Fibroblast of pulmonary artery (primary cell): ENCODE results near the gene LTBP4.

Experiments used
- DNase-seq: peaks from one replicate; pipeline ENCODE4 v3.0.0-alpha.2; 2010; ENCODE audit warnings: low read depth
- H3K4me3 ChIP-seq: replicated peaks from 2 replicates; pipeline ENCODE4 v1.5.1; 2011; ENCODE audit warnings: low read depth, mild to moderate bottlenecking, control low read depth, low read length, moderate library complexity
- TF ChIP-seq, protein P1 (sequence below): IDR thresholded peaks from 2 replicates; pipeline ENCODE4 v1.5.1; 2011; ENCODE audit warnings: mild to moderate bottlenecking, control low read depth, low read length, inconsistent platforms; ENCODE audit errors: missing control alignments

Gene LTBP4

DNA sequence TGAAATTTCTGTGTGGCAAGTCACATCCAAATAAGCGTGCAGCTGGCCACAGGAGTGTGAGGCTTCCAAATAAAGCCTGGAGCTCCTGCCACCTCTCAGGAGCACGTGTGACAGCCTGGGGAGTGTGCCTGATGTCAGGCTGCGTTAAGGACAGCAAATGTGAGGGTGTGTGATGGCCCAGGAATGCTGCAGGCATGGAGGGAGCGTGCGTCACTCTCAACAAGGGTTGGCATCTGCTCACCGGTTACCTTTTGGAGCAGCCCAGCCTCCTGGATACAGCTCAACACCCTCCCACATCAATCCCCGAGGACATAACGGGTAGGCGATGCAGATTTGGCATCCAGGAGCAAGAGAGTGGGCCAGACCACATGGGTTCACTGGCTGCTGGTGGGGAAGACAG lies 70.2 kb downstream of the LTBP4 start:
- TF ChIP-seq, protein P1, sequence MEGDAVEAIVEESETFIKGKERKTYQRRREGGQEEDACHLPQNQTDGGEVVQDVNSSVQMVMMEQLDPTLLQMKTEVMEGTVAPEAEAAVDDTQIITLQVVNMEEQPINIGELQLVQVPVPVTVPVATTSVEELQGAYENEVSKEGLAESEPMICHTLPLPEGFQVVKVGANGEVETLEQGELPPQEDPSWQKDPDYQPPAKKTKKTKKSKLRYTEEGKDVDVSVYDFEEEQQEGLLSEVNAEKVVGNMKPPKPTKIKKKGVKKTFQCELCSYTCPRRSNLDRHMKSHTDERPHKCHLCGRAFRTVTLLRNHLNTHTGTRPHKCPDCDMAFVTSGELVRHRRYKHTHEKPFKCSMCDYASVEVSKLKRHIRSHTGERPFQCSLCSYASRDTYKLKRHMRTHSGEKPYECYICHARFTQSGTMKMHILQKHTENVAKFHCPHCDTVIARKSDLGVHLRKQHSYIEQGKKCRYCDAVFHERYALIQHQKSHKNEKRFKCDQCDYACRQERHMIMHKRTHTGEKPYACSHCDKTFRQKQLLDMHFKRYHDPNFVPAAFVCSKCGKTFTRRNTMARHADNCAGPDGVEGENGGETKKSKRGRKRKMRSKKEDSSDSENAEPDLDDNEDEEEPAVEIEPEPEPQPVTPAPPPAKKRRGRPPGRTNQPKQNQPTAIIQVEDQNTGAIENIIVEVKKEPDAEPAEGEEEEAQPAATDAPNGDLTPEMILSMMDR = no peak
- no peak overlapping the region for H3K4me3 ChIP-seq
- no peak for DNase-seq

- no peak for DNase-seq
- TF ChIP-seq, protein P1 = no peak
- no peak overlapping the region for H3K4me3 ChIP-seq
Observed at GRCh38 chr19:40672038-40672437, 70.9 kb downstream of the LTBP4 start.

DNA sequence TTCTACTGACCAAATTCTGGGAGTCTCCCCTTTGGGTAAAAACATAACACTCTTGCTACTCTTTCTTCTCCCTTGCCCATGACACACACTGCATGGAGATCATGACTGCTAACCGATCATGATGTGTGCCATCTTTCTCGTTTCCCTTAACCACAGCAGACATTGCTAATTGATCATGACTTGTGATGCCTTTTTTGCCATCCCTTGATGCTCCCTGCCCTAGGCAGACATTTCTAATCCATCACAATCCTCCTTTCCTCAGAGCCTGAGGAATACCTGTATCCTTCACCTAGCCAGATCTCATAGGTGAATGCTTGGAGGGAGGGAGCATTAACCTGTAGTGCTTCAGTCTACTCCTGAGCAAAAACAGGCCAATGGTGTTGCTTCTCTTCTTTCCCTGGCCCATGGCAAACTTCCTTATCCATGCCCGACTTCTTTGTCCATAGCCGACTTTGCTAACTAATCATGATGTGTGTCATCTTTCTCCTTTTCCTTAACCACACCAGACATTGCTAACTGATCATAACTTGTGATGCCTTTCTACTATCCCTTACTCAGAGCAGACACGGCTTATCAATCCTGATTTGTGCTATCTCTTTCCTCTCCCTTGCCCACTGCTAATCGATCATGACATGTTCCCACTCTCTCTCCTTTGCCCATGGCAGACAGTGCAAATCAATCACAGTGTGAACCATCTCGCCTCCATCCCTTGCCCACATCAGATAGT lies 71.6 kb downstream of the LTBP4 start:
- H3K4me3 ChIP-seq = no peak overlapping the region
- TF ChIP-seq, protein P1 = no peak
- DNase-seq = no peak

- no peak overlapping the region for H3K4me3 ChIP-seq
- DNase-seq = no peak
- TF ChIP-seq, protein P1 = no peak
Observed at GRCh38 chr19:40673397-40673796, 72.2 kb downstream of the LTBP4 start.

GRCh38 chr19:40674291-40674690 lies 73.1 kb downstream of the LTBP4 start:
- TF ChIP-seq, protein P1 = no peak
- no peak overlapping the region for H3K4me3 ChIP-seq
- DNase-seq = no peak

- DNase-seq = no peak
- H3K4me3 ChIP-seq = no peak overlapping the region
- TF ChIP-seq, protein P1 = no peak
Observed at GRCh38 chr19:40677156-40677555, 76.0 kb downstream of the LTBP4 start.
